T-helper 2 cell treated with Interferon-gamma antibody and Interleukin-4, amounts not matched to agents 5 μg/mL and 100 μg/mL, for 36 hours (primary cell): ENCODE results near the gene TGFBR3L.

Experiments
- DNase-seq: peaks from one replicate; pipeline ENCODE4 v3.0.0; 2021; ENCODE audit warnings: low spot score
- H3K27ac Mint-ChIP-seq: one replicate; pipeline ENCODE4 v1.8.0; 2021; ENCODE audit warnings: mild to moderate bottlenecking, mixed read lengths
- H3K27me3 Mint-ChIP-seq: one replicate; pipeline ENCODE4 v1.8.0; 2021; ENCODE audit warnings: low read depth, mixed read lengths
- H3K36me3 Mint-ChIP-seq: one replicate; pipeline ENCODE4 v1.8.0; 2021; ENCODE audit warnings: low read depth, mixed read lengths
- H3K4me1 Mint-ChIP-seq: one replicate; pipeline ENCODE4 v1.8.0; 2021; ENCODE audit warnings: low read depth, mixed read lengths
- H3K4me3 Mint-ChIP-seq: one replicate; pipeline ENCODE4 v1.8.0; 2022; ENCODE audit warnings: mild to moderate bottlenecking, moderate library complexity, mixed read lengths
- H3K9me3 Mint-ChIP-seq: one replicate; pipeline ENCODE4 v1.8.0; 2021; ENCODE audit warnings: mixed read lengths

The TGFBR3L gene

DNA sequence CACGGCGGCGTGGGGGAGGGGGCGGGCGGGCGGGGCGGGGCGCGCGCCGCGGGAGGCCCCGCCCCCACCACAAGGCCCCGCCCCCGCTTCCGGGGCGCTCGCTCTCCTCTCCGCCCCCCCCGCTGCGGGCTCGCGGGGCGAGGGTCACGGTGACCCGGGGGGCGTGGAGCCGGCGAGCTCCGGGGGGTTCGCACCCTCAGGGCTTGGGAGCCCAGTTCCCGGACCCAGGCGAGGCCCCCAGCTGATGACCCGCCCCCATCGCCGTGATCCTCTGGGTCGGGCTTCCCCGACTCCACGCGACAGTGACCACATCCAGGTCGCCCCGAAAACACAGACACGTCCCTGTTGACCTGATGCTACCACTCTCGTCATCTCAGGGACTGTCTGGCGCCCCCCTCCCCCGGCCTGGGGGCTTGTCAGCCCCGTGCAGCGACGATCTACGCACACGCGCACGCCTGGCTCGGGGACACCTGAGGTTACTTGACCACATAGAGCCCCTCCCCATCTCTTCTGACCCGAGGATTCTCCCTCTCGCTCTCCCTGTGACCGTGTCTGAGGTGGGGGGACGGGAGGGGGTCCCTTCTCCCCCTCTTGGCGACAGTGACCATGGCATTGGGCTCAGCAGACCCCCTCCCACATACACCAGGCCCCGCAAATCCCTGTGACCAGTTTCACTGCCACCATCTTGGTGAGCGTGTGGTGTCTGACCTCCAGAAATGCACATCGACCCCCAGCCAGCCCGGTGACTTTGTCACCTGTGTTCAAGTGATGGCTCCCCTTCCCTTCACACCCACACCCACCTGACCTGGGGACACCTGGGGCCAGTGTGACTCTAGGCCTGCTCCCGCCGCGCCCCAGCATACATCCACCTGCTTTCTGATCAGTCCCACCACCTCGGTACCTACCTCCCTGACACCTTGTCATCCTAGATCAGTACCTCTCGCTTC lies 10.3 kb upstream of the TGFBR3L start:
- peaks cover 12% of the 10 kb centered on the region for H3K36me3 Mint-ChIP-seq
- H3K4me1 Mint-ChIP-seq: peaks cover 22% of the 10 kb centered on the region
- H3K9me3 Mint-ChIP-seq: no peaks in the 10 kb centered on the region
- peaks cover 3% of the 10 kb centered on the region for H3K27me3 Mint-ChIP-seq
- peak overlapping the region; percentile 92 for H3K27ac Mint-ChIP-seq
- DNase-seq: peak; percentile 70
- peak overlapping the region; percentile 88 for H3K4me3 Mint-ChIP-seq

DNA sequence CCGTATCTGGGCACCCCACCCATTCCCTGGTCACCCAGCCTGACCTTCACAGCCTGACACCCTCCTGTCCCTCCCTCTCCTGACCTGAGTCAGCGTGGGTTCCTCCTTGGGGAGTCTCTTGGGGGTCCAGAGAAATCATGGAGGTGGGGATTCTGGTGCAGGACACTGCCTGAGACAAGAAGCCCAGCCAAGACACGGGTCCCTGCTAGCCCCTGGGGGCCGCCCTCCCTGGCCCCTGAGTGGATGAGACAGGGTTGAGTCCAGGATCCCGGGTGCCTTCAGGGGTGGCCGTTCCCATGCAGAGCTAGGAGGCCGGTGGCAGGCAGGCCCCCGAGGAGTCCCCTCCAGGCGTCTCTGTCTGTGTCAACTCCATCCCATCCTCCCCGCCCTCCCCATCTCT lies 9.4 kb upstream of the TGFBR3L start:
- Mint-ChIP-seq H3K4me1 (peaks cover 22% of the 10 kb centered on the region), H3K27me3 (peaks cover 3% of the 10 kb centered on the region), H3K9me3 (no peaks in the 10 kb centered on the region), H3K27ac (peak overlapping the region; percentile 89), H3K36me3 (peaks cover 12% of the 10 kb centered on the region), H3K4me3 (peak overlapping the region; percentile 88)
- no peak for DNase-seq

DNA sequence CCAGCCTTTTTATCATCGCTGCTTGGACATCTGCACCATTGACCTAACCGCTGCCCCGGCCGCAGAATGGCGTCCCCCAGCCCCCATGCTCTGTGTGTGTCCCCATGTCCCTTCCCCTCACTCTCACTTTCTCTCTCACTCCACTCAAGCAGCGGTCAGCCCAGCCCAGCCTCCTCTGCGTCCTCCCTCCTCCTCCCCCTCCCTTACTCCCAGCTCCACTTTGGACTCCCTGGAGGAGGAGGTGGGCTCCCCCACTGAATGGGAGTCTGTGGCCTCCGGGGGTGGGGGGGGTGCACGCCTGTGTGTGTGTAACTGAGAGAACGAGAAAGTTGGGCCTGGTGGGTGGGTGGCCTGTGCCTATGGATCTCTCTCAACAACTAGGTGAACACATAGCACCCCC lies 8.8 kb upstream of the TGFBR3L start:
- no peak for DNase-seq
- H3K27ac Mint-ChIP-seq: peak overlapping the region; percentile 86
- H3K27me3 Mint-ChIP-seq: peaks cover 3% of the 10 kb centered on the region
- peak overlapping the region; percentile 80 for H3K4me3 Mint-ChIP-seq
- H3K9me3 Mint-ChIP-seq: no peaks in the 10 kb centered on the region
- peaks cover 15% of the 10 kb centered on the region for H3K36me3 Mint-ChIP-seq
- H3K4me1 Mint-ChIP-seq: peaks cover 22% of the 10 kb centered on the region

DNA sequence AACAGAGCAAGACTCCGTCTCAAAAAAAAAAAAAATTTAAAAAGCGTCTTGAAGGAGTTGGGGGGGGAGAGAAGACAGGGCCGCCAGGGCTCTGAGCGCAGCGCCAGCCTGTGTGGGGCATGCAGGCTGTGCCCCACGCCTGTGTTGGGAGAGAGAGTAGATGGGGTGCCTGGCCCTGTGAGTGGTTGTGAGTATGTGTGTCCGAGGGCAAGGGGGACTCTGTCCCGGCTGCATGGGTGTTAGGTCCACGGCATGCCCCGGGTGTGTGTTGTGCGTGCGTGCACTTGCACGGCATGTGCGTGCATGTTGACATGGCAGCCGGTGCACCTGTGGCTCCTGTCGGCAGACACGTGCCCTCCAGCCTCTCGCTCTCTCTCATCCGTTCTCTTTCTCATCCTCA lies 7.5 kb upstream of the TGFBR3L start:
- Mint-ChIP-seq H3K4me1 (peaks cover 20% of the 10 kb centered on the region), H3K9me3 (no peaks in the 10 kb centered on the region), H3K36me3 (peaks cover 22% of the 10 kb centered on the region), H3K4me3 (no peak overlapping the region), H3K27ac (no peak overlapping the region), H3K27me3 (peaks cover 3% of the 10 kb centered on the region)
- DNase-seq: no peak

DNA sequence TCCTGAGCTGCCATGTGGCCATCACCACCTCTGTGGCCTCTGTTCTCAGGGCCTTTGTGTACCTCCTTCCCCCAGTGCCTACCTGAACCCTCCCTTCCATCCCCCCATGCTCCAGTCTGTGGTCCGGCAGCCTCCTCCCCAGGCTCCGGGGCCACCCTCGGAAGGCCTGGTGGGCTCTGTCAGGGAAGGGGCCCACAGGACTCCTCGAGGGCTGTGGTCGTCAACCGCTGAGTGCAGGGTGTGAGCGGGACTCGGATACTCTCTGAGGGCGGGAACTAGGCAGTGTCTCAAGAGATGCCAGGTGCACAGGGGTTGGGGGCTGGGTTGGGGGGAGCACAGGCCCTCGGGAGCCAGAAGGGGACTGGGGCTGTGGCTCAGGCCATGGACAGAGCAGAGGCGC lies 7.1 kb upstream of the TGFBR3L start:
- peaks cover 3% of the 10 kb centered on the region for H3K27me3 Mint-ChIP-seq
- no peak for DNase-seq
- no peaks in the 10 kb centered on the region for H3K9me3 Mint-ChIP-seq
- peaks cover 18% of the 10 kb centered on the region for H3K4me1 Mint-ChIP-seq
- no peak overlapping the region for H3K27ac Mint-ChIP-seq
- no peak overlapping the region for H3K4me3 Mint-ChIP-seq
- peaks cover 23% of the 10 kb centered on the region for H3K36me3 Mint-ChIP-seq

DNA sequence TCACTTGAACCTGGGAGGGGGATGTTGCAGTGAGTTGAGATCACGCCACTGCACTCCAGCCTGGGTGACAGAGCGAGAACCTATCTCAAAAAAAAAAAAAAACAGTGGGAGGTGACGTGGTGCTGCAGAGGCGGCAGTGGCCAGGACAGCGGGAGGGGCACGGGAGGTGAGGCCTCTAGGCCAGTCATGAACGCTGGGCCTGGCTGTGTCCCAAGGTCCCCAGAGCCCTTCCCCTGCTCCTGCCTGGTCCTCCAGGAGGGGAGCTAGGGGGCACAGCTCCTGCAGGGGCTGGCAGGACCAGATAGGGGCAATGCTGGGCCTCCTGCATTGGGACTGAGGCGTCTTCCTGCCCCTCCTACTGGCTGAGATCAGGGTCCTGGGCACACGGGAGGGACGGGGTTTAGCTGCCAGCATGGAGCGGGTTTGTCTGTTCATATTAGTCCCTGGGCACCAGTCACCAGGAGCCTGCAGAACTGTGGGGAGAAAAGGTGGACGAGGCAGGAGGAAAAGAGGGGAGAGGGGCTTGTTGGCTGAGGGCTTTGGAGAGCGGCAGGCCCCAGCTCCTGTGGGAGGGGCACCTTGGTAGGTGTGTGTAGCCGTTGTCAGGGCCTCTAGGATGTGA lies 6.4 kb upstream of the TGFBR3L start:
- H3K27ac Mint-ChIP-seq: no peak overlapping the region
- no peak overlapping the region for H3K4me3 Mint-ChIP-seq
- DNase-seq: no peak
- no peaks in the 10 kb centered on the region for H3K9me3 Mint-ChIP-seq
- peaks cover 12% of the 10 kb centered on the region for H3K4me1 Mint-ChIP-seq
- H3K36me3 Mint-ChIP-seq: peaks cover 29% of the 10 kb centered on the region
- H3K27me3 Mint-ChIP-seq: peaks cover 3% of the 10 kb centered on the region

DNA sequence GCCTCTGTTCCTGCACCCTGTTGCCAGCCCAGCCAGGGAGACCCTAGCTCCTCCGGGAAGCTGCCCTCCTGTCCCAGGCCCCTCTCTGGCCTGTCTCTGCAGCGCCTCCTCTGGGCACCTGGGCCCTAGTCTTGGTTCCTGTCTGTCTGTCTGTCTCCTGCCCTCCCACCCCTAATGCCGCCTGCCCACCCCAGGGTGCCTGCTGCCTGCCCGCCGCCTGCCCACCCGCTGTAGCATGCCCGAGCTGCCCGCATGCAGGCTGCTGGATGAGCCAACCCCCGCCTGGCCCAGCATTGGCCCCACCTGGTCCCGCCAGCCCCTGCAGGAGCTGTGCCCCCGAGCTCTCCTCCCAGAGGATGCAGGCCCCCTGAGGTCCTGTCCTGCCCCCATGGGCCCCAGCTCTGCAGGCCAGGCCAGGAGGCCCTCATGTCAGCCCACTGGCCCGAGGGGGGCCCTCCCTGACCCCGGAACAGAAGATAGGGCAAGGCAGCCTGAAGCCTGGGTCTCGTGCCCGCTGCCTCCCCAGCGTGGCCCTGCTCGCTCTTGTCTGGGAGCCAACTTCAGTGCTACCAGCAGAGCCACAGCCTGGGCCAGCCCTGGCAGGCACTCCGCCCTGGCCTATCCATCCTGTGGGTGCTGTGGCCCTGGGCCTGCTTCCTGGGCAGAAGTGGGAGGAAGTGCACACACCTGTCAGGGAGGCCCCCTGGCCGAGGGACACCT lies 5.7 kb upstream of the TGFBR3L start:
- no peak for DNase-seq
- Mint-ChIP-seq H3K9me3 (no peaks in the 10 kb centered on the region), H3K4me3 (no peak overlapping the region), H3K27me3 (no peaks in the 10 kb centered on the region), H3K4me1 (peaks cover 12% of the 10 kb centered on the region), H3K36me3 (peaks cover 30% of the 10 kb centered on the region), H3K27ac (no peak overlapping the region)

DNA sequence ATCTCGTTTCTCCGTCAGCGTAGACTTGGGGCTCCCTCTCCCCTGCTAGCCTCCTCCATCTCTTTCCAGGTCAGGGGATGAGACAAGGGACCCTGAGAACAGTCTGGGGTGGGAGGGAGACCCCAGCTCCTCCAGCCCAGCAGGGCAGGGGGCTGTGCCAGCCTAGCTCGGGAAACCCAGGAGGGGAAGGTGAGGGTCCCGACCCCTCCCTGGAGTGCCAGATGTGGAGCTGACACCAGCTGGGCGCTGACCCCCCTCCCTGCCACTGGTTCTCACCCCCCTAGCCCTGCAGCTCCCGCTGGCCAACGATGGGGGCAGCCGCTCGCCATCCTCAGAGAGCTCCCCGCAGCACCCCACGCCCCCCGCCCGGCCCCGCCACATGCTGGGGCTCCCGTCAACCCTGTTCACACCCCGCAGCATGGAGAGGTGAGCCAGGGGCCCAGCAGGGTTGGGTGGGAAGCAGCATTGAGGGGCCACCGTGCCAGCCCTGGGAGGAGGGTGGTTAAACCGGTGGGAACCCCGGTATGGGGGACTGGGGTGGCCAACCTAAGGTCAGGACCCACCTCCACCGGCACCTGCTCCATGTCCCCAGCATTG lies 5.1 kb upstream of the TGFBR3L start:
- Mint-ChIP-seq H3K27me3 (no peaks in the 10 kb centered on the region), H3K36me3 (peaks cover 28% of the 10 kb centered on the region), H3K4me1 (peaks cover 10% of the 10 kb centered on the region), H3K27ac (no peak overlapping the region), H3K4me3 (no peak overlapping the region), H3K9me3 (no peaks in the 10 kb centered on the region)
- DNase-seq: no peak

DNA sequence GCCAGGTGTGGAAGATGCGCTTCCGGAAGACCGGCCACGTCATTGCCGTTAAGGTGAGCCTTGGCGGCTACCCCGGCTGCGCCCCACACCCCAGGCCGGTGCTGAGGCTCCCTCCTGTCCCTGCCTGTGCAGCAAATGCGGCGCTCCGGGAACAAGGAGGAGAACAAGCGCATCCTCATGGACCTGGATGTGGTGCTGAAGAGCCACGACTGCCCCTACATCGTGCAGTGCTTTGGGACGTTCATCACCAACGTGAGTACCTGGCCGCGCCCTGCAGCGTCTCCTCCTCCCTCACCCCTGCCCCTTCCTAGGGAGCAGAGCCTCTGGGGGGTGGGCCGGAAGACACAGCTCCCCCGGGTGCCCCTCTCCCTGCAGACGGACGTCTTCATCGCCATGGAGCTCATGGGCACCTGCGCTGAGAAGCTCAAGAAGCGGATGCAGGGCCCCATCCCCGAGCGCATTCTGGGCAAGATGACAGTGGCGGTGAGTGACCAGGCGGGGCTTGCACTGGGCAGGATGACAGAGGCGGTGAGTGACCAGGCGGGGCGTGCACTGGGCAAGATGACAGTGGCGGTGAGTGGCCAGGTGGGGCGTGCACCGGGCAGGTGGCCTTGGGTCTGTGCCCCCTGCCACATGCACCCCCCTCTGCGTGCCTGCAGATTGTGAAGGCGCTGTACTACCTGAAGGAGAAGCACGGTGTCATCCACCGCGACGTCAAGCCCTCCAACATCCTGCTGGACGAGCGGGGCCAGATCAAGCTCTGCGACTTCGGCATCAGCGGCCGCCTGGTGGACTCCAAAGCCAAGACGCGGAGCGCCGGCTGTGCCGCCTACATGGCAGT lies 4.1 kb upstream of the TGFBR3L start:
- DNase-seq: no peak
- peaks cover 3% of the 10 kb centered on the region for H3K27me3 Mint-ChIP-seq
- no peak overlapping the region for H3K4me3 Mint-ChIP-seq
- H3K36me3 Mint-ChIP-seq: peaks cover 21% of the 10 kb centered on the region
- H3K27ac Mint-ChIP-seq: no peak overlapping the region
- no peaks in the 10 kb centered on the region for H3K9me3 Mint-ChIP-seq
- peaks cover 3% of the 10 kb centered on the region for H3K4me1 Mint-ChIP-seq

DNA sequence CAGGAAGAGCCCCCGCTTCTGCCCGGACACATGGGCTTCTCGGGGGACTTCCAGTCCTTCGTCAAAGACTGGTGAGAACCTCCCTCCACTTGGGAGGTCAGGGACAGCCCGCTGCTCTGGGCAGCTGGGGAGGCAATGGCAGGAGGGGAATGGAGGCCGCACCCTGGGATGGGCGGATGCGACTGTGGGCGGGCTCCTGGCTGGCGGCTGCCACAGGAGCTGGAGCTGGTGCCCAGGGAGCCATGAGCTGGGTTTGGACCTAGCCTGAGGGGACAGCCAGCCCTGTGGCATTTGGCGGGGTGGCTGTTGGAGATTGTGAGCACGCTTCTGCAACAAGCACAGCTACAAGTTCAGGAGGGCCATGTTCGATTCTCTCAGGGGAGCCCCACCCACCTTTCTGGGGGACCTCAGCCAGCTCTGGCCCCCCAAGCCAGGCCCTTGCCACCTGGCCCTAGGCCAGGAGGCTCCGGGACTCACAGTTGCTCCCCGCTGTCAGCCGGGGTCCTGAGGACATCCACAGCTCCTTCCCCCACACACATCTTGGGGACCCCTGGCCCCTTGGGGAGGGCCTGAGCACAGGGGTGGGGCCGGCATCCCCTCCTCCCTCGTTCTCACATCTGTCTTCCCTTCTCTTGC lies 3.0 kb upstream of the TGFBR3L start:
- H3K27me3 Mint-ChIP-seq: peaks cover 8% of the 10 kb centered on the region
- DNase-seq: no peak
- no peak overlapping the region for H3K27ac Mint-ChIP-seq
- no peaks in the 10 kb centered on the region for H3K9me3 Mint-ChIP-seq
- H3K36me3 Mint-ChIP-seq: peaks cover 18% of the 10 kb centered on the region
- peaks cover 1% of the 10 kb centered on the region for H3K4me1 Mint-ChIP-seq
- H3K4me3 Mint-ChIP-seq: no peak overlapping the region

DNA sequence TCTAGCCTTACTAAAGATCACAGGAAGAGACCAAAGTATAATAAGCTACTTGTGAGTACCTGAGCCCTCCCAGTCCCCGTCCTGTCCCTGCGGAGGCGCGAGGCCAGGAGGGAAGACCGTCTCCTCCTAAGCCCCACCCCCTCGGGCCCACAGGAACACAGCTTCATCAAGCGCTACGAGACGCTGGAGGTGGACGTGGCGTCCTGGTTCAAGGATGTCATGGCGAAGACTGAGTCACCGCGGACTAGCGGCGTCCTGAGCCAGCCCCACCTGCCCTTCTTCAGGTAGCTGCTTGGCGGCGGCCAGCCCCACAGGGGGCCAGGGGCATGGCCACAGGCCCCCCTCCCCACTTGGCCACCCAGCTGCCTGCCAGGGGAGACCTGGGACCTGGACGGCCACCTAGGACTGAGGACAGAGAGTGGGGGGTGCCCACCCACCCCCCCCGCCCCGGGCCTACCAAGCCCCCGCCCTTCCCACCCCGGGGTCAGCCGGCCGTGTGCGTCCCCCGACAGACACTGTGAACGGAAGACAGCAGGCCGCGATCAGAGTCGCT lies 2.4 kb upstream of the TGFBR3L start:
- no peak overlapping the region for H3K4me3 Mint-ChIP-seq
- peaks cover 12% of the 10 kb centered on the region for H3K27me3 Mint-ChIP-seq
- peaks cover 5% of the 10 kb centered on the region for H3K4me1 Mint-ChIP-seq
- no peak overlapping the region for H3K27ac Mint-ChIP-seq
- no peaks in the 10 kb centered on the region for H3K9me3 Mint-ChIP-seq
- H3K36me3 Mint-ChIP-seq: peaks cover 18% of the 10 kb centered on the region
- DNase-seq: no peak

DNA sequence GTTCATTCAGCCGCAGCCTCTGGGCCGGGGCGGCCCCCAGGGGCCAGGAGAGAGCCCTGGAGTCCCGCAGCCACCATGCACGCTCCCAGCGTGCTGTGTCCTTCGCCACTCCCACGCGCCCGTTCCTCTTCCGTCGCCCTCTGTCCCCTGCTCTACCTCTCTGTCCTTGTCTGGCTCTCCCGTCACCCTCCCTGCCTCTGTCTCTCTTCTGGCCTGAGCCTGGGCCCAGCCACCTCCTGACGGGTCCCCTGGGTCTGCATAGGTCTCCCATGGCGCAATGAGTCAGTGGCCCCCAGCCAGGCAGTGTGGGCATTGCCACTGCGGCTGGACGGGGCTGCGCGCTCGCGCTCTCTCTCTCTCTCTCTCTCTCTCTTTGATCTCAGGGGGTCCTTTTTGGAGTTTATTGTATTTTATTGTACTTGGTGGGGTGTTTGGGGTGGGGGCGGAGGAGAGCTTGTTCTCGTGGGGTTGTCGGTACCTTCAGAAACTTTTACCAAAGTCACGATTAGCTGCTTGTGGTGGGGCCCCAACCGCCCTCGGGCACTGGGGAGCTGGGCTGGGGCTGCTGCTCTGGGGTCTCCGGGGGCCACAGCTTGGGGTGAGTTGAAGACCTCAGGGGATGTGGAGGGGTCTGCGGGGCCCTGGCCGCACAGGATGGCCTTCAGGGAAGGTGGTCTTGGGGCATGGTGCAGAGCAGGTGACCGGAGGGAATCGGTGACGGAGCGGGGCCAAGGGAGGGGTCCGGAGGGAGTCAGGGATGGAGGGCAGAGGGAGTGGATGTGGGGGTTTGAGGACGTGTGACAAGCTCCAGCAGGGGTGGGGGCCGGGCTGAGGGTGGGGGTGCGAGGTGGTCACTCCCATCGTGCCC lies 1.7 kb upstream of the TGFBR3L start:
- Mint-ChIP-seq H3K27me3 (peaks cover 15% of the 10 kb centered on the region), H3K4me3 (no peak overlapping the region), H3K36me3 (peaks cover 18% of the 10 kb centered on the region), H3K4me1 (peaks cover 6% of the 10 kb centered on the region), H3K27ac (no peak overlapping the region), H3K9me3 (no peaks in the 10 kb centered on the region)
- DNase-seq: no peak
